ENCODE data around the gene ALDOA. TPM values are rescaled to one million over a fixed set of nuclear protein-coding genes. Genes with fewer than 3 reads are reported as not detected.

The ALDOA gene
- total RNA-seq, 2 donors from 2014 or later, result 884 to 943 TPM

DNA sequence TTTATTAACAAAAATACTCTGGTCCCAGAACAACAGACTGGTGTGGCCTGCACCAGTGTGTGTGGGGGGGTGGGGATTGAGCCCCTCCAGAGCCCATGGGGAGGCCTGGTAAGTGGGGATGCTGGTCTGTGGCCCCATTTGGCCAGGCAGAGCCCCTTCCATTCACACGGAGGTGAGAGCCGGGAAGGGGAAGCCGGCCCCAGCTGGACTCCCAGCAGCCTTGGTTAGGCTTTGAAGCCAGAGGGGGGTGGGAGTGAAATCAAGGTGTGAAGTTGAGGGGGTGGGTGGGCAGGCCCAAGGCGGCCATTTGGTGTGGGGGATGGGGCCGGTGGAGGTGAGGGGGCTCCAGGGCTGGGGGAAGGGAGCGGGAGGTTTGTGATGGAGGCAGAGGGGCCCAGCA is 20.3 kb downstream of the ALDOA start:
- Histone ChIP-seq H3K9me3 (no peaks in the 10 kb centered on the region), H3K27ac (no peak overlapping the region), H3K4me1 (replicated peaks) (peaks cover 7% of the 10 kb centered on the region), H3K27me3 (replicated peaks; ENCODE audit: insufficient read depth) (no peaks in the 10 kb centered on the region), H3K4me3 (no peak overlapping the region), H3K36me3 (peaks cover 0 to 34% of the 10 kb centered on the region in 2 donors)
- no peak for DNase-seq (ENCODE audit: low spot score)
- WGBS, result 72% methylated on average over 6 of the region's 6 CpGs
- intact Hi-C loops (cut with DNase I), result no loop called here
- TF ChIP-seq POLR2AphosphoS5 (IDR thresholded peaks at IDR 0.05), result no peak
- TF ChIP-seq POLR2A (IDR thresholded peaks at IDR 0.05), result no peak
- TF ChIP-seq, protein P1, sequence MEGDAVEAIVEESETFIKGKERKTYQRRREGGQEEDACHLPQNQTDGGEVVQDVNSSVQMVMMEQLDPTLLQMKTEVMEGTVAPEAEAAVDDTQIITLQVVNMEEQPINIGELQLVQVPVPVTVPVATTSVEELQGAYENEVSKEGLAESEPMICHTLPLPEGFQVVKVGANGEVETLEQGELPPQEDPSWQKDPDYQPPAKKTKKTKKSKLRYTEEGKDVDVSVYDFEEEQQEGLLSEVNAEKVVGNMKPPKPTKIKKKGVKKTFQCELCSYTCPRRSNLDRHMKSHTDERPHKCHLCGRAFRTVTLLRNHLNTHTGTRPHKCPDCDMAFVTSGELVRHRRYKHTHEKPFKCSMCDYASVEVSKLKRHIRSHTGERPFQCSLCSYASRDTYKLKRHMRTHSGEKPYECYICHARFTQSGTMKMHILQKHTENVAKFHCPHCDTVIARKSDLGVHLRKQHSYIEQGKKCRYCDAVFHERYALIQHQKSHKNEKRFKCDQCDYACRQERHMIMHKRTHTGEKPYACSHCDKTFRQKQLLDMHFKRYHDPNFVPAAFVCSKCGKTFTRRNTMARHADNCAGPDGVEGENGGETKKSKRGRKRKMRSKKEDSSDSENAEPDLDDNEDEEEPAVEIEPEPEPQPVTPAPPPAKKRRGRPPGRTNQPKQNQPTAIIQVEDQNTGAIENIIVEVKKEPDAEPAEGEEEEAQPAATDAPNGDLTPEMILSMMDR (IDR thresholded peaks at IDR 0.05), result no peak

DNA sequence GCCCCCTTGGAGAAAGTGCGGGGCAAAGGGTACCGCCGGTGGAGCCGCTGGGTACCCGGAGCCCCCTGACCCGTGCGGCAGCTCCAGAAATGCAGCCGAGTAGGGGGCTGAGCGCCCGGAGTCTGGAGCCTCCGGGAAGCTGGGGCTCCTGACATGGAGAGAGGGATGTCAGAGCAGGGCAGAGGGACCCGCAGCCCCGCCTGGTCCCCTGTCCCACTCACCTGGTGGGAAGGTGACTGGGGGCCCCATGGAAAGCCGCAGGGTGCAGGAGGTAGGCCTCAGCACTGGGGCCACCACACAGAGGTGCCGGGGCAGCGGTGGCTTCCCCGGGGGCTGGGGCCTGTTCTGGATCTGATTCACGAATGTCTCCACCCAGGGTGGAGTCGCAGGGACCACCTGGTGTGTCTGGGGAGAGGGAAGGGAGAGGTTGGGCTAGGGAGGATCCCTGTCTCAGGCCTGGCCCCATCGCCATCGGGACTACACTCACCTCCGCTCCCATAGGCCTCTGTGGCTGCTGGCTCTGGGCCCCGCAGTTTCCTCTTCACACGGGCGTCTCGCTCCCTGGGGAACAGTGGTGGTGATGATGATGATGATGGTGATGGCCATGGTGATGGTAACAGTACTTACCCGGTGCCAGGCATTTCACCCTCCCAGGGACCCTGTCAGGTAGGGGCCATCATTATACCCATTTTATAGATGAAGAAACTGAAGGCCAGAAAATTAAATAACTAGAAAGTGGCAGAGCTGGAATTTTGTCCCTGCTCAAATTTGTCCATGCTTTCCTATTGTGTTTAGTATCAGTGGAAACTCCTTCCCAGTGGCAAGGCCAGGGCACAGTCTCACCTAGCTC is 21.0 kb downstream of the ALDOA start:
- no peaks in the 10 kb centered on the region for H3K9me3 ChIP-seq
- no peak for DNase-seq (ENCODE audit: low spot score)
- peaks cover 0 to 34% of the 10 kb centered on the region in 2 donors for H3K36me3 ChIP-seq
- H3K4me1 ChIP-seq (replicated peaks), result peaks cover 7% of the 10 kb centered on the region
- no peak overlapping the region for H3K27ac ChIP-seq
- intact Hi-C loops (cut with DNase I), result no loop called here
- 76% methylated on average over 23 of the region's 27 CpGs for WGBS
- TF ChIP-seq POLR2AphosphoS5 (IDR thresholded peaks at IDR 0.05) (no peak), POLR2A (IDR thresholded peaks at IDR 0.05) (no peak)
- TF ChIP-seq, protein P1 (IDR thresholded peaks at IDR 0.05), result no peak
- H3K27me3 ChIP-seq (replicated peaks; ENCODE audit: insufficient read depth), result no peaks in the 10 kb centered on the region
- H3K4me3 ChIP-seq, result no peak overlapping the region

DNA sequence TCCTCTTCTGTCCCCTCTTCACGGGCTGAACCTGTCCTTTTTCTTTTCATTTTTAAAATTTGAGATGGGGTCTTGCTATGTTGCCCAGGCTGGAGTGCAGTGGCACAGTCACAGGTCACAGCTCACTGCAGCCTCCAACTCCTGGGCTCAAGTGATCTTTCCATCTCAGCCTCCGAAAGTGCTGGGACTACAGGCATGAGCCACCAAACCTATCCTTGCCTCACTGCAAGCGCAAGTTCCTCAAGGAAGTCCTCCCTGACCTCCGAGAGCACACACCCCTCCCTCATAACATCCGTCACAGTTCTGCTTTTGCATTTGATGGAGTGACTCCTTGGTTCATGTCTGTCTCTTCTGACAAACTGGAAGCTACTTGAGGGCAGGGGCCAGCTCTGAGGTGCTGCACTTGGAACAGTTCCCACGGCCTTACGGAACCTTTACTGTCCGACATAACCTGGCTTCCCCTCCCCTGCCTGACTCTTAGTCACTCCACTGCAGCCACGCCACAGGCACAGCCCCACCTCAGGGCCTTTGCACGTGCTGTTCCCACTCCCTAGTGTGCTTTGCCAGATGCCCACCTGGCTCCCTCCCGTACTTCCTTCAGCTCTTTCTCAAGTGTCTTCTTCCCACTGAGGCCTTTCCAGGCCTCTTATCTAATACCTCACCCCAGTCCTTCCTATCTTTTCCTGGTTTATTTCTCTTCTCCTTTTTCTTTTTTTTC is 21.8 kb downstream of the ALDOA start:
- Histone ChIP-seq H3K27ac (no peak overlapping the region), H3K4me3 (no peak overlapping the region), H3K9me3 (no peaks in the 10 kb centered on the region), H3K27me3 (replicated peaks; ENCODE audit: insufficient read depth) (no peaks in the 10 kb centered on the region), H3K4me1 (replicated peaks) (peaks cover 11% of the 10 kb centered on the region), H3K36me3 (peaks cover 0 to 26% of the 10 kb centered on the region in 2 donors)
- intact Hi-C loops (cut with DNase I), result no loop called here
- WGBS, result 89% methylated on average over 11 of the region's 11 CpGs
- no peak for DNase-seq (ENCODE audit: low spot score)
- TF ChIP-seq POLR2AphosphoS5 (IDR thresholded peaks at IDR 0.05) (no peak), POLR2A (IDR thresholded peaks at IDR 0.05) (no peak)
- TF ChIP-seq, protein P1 (IDR thresholded peaks at IDR 0.05), result no peak

DNA sequence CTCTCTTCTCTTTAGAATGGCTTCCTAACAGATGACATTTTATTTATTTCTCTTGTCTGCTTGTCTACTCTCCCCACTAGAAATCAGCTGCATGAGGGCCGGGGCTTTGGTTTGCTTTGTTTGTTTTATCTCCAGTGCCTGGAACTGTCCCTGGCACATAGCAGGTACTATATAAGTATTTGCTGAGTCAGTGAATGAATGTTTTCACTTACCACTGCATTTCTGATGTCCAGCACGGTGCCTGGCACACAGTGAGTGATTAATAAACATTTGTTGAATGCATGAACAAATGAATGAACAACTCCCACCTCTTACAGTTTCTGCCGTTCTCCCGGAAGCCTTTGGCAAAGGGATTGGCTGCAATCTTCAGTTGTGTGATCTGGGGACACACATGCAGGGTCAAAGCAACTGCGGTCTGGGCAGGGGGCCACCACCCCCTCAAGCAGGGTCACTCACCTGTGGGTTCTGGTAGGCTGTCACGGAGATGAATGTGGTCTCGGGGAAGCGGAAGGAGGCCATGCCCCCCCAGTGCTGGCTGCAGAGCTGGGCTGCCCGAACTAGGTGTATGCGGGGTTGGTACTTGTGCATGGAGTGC is 22.8 kb downstream of the ALDOA start:
- no peak for TF ChIP-seq POLR2A (IDR thresholded peaks at IDR 0.05)
- no peak for TF ChIP-seq POLR2AphosphoS5 (IDR thresholded peaks at IDR 0.05)
- TF ChIP-seq, protein P1 (IDR thresholded peaks at IDR 0.05), result no peak
- Histone ChIP-seq H3K27me3 (replicated peaks; ENCODE audit: insufficient read depth) (no peaks in the 10 kb centered on the region), H3K9me3 (no peaks in the 10 kb centered on the region), H3K27ac (no peak overlapping the region), H3K36me3 (peaks cover 0 to 16% of the 10 kb centered on the region in 2 donors), H3K4me1 (replicated peaks) (peaks cover 17% of the 10 kb centered on the region), H3K4me3 (no peak overlapping the region)
- 74% methylated on average over 10 of the region's 10 CpGs for WGBS
- intact Hi-C loops (cut with DNase I), result no loop called here
- DNase-seq (ENCODE audit: low spot score), result no peak
